ENCODE measurements around the gene FBN3.

Gene FBN3

DNA sequence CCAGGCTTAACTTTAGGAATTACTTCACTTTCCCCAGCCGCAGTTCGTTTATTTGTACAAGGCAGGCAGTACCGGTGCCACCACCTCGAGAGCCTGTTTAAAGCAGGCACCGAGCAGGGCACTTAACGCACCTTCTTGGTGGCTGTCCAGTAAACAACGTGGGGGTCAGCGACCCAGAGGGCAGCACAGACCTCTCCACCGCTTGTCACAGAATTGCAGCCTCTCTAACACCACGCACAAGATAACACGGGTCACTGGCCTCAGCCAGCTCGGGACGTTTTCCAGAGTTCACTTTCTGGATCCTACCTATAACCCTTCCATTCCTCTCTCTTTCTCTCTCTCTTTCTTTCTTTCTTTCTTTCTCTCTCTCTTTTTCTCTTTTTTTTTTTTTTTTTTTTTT is 127.1 kb downstream of the FBN3 start:
- TF ChIP-seq GATA3 (IDR thresholded peaks at IDR 0.05; ENCODE audit: low read depth, low read length) (no peak), GATA2 (IDR thresholded peaks at IDR 0.05; ENCODE audit: low read depth, low read length) (no peak)

- no peak for TF ChIP-seq GATA2 (IDR thresholded peaks at IDR 0.05; ENCODE audit: low read depth, low read length)
- no peak for TF ChIP-seq GATA3 (IDR thresholded peaks at IDR 0.05; ENCODE audit: low read depth, low read length)
Measured at GRCh38 chr19:8021374-8021773, 128.0 kb downstream of the FBN3 start.

DNA sequence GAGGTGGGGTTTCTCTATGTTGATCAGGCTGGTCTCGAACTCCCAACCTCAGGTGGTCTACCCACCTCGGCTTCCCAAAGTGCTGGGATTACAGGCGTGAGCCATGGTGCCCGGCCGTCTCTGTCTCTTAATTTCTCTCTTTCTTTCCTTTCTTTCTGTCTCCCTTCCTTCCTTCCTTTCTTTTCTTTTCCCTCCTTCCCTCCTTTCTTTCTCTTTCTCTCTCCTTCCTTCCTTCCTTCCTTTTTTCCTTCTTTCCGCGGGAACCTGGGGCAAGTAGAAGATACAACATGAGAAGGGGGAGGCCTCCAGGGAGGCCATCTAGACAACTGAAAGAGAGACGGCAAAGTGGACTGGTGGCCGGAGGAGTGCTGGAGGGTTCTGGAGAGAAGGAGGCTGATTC is 128.7 kb downstream of the FBN3 start:
- TF ChIP-seq GATA3 (IDR thresholded peaks at IDR 0.05; ENCODE audit: low read depth, low read length) (no peak), GATA2 (IDR thresholded peaks at IDR 0.05; ENCODE audit: low read depth, low read length) (no peak)

DNA sequence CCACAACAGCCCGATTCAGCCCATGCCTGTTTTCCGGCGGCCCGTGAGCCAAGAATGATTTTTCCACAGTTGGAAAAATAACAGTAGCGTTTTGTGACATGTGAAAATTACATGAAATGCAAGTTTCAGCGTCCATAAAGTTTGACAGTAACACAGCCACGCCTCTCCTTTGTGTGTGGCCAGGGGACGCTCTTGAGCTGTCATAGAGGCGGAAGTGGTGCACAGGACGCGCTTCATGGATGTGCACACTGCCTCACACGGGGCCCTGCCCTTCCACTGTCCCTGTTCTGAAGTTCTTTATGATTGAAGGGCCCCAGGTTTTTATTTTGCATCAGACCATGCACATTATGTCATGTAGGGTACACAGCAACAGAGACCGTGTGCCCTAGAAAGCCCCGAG is 131.6 kb downstream of the FBN3 start:
- TF ChIP-seq GATA2 (IDR thresholded peaks at IDR 0.05; ENCODE audit: low read depth, low read length) (no peak), GATA3 (IDR thresholded peaks at IDR 0.05; ENCODE audit: low read depth, low read length) (no peak)

Data from SH-SY5Y (cell line).